Astrocyte (in vitro differentiated cells and primary cell): Measurements from ENCODE around the gene TAP1. TPM values are rescaled to one million over a fixed set of nuclear protein-coding genes. Genes with fewer than 3 reads are reported as not detected.
"Not testable (repeated sequence)": the region's sequence is repeated elsewhere in the genome, so short reads cannot be mapped to it uniquely, and the experiment has no call there.

Experiments used
- DNase-seq: peaks from one replicate; pipeline ENCODE4 v3.0.0-alpha.2; 2010; ENCODE audit warnings: low read depth
- FAIRE-seq: peaks from 2 replicates; lab custom pipeline; 2011; peaks lifted over from hg19 to GRCh38; lab: Jason Lieb, UNC
- H2AFZ ChIP-seq: 2 replicates; pipeline ENCODE4 v1.6.0; 2012; ENCODE audit warnings: low read depth, low read length, inconsistent platforms
- H3K27ac ChIP-seq: 2 replicates; pipeline ENCODE4 v1.5.1; 2011; ENCODE audit warnings: low read depth, low read length, inconsistent platforms
- H3K27me3 ChIP-seq: 2 replicates; pipeline ENCODE4 v1.6.0; 2011; ENCODE audit warnings: low read length, inconsistent platforms; ENCODE audit not compliant: insufficient read depth
- H3K36me3 ChIP-seq: 2 replicates; pipeline ENCODE4 v1.5.1; 2011; ENCODE audit warnings: low read length, inconsistent platforms; ENCODE audit not compliant: insufficient read depth
- H3K4me1 ChIP-seq: 2 replicates; pipeline ENCODE4 v1.5.1; 2011; ENCODE audit warnings: low read length, inconsistent platforms; ENCODE audit not compliant: insufficient read depth
- H3K4me2 ChIP-seq: 2 replicates; pipeline ENCODE4 v1.6.0; 2012; ENCODE audit warnings: low read length, inconsistent platforms
- H3K4me3 ChIP-seq: 2 replicates; pipeline ENCODE4 v1.5.1; 2011; ENCODE audit warnings: low read depth, mild to moderate bottlenecking, low read length, inconsistent platforms; ENCODE audit not compliant: insufficient read depth
- H3K79me2 ChIP-seq: 2 replicates; pipeline ENCODE4 v1.6.0; 2012; ENCODE audit warnings: mild to moderate bottlenecking, low read length, inconsistent platforms; ENCODE audit not compliant: insufficient read depth
- H3K9ac ChIP-seq: 2 replicates; pipeline ENCODE4 v1.6.0; 2012; ENCODE audit warnings: mild to moderate bottlenecking, low read length, inconsistent platforms
- H3K9me3 ChIP-seq: 2 replicates; pipeline ENCODE4 v1.5.1; 2012; ENCODE audit warnings: low read depth, mild to moderate bottlenecking, low read length, inconsistent platforms; ENCODE audit not compliant: insufficient read depth
- H4K20me1 ChIP-seq: 2 replicates; pipeline ENCODE4 v1.6.0; 2012; ENCODE audit warnings: low read length, inconsistent platforms; ENCODE audit not compliant: insufficient read depth
- H3K27ac Mint-ChIP-seq: one replicate; pipeline ENCODE4 v1.8.0; 2021; ENCODE audit warnings: mild to moderate bottlenecking, mixed read lengths; ENCODE audit not compliant: unreplicated experiment
- H3K27me3 Mint-ChIP-seq: one replicate; pipeline ENCODE4 v1.8.0; 2021; ENCODE audit warnings: low read depth, mixed read lengths; ENCODE audit not compliant: unreplicated experiment
- H3K36me3 Mint-ChIP-seq: one replicate; pipeline ENCODE4 v1.8.0; 2021; ENCODE audit warnings: low read depth, mixed read lengths; ENCODE audit not compliant: unreplicated experiment
- H3K4me1 Mint-ChIP-seq: one replicate; pipeline ENCODE4 v1.8.0; 2021; ENCODE audit warnings: low read depth, mixed read lengths; ENCODE audit not compliant: unreplicated experiment
- H3K4me3 Mint-ChIP-seq: one replicate; pipeline ENCODE4 v1.8.0; 2021; ENCODE audit warnings: mild to moderate bottlenecking, moderate library complexity, mixed read lengths; ENCODE audit not compliant: unreplicated experiment
- H3K9me3 Mint-ChIP-seq: one replicate; pipeline ENCODE4 v1.8.0; 2021; ENCODE audit warnings: mild to moderate bottlenecking, mixed read lengths; ENCODE audit not compliant: unreplicated experiment
- EZH2 ChIP-seq: IDR thresholded peaks from 2 replicates; pipeline ENCODE4 v1.6.1; 2012; ENCODE audit warnings: mild to moderate bottlenecking, low read length, inconsistent platforms; ENCODE audit not compliant: insufficient read depth
- total RNA-seq: library from RNA; stranded (reverse); gene quantifications from 2 replicates; pipeline ENCODE4 v1.2.1, GENCODE V29; 2021
- TF ChIP-seq, protein P1 (sequence below): IDR thresholded peaks from 2 replicates; pipeline ENCODE4 v1.5.1; 2011; ENCODE audit warnings: low read depth, mild to moderate bottlenecking, inconsistent platforms, low read length, moderate library complexity; ENCODE audit not compliant: insufficient read depth

The TAP1 gene
- total RNA-seq, 1 donor from 2014 or later = 135 TPM

DNA sequence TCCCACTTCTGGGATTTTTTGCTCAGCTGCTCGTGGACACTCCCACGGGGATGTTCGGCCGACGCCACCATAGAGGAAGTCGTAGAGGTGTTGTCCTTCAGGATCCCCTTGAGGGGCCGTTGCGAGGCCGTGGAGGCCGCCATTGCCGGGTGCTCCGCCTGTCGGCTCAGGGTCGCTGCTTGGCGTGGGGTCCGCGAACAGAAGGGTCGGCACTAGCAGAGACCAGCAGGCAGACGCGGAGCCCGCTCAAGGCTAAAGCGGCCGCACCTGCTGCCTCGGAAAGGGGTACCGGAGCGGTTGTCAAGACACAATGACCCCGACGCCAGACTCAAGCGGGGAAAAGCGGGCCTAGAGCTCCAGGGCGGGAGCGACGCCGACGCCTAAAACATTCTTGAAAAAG, 26.2 kb upstream of the TAP1 start:
- Histone ChIP-seq H3K9ac (no peak overlapping the region), H3K79me2 (no peaks in the 10 kb centered on the region), H2AFZ (no peak overlapping the region), H3K27ac (no peak overlapping the region), H3K4me2 (no peak overlapping the region), H3K4me1 (peaks cover 3% of the 10 kb centered on the region), H3K36me3 (no peaks in the 10 kb centered on the region), H4K20me1 (no peaks in the 10 kb centered on the region), H3K4me3 (no peak overlapping the region), H3K27me3 (peaks cover 30% of the 10 kb centered on the region), H3K9me3 (no peaks in the 10 kb centered on the region)
- H3K27me3 Mint-ChIP-seq = peaks cover 2% of the 10 kb centered on the region
- no peak for FAIRE-seq
- peaks cover 3% of the 10 kb centered on the region for H3K9me3 Mint-ChIP-seq
- DNase-seq = no peak
- peak; percentile 30 for TF ChIP-seq EZH2
- TF ChIP-seq, protein P1, sequence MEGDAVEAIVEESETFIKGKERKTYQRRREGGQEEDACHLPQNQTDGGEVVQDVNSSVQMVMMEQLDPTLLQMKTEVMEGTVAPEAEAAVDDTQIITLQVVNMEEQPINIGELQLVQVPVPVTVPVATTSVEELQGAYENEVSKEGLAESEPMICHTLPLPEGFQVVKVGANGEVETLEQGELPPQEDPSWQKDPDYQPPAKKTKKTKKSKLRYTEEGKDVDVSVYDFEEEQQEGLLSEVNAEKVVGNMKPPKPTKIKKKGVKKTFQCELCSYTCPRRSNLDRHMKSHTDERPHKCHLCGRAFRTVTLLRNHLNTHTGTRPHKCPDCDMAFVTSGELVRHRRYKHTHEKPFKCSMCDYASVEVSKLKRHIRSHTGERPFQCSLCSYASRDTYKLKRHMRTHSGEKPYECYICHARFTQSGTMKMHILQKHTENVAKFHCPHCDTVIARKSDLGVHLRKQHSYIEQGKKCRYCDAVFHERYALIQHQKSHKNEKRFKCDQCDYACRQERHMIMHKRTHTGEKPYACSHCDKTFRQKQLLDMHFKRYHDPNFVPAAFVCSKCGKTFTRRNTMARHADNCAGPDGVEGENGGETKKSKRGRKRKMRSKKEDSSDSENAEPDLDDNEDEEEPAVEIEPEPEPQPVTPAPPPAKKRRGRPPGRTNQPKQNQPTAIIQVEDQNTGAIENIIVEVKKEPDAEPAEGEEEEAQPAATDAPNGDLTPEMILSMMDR = no peak
- H3K4me3 Mint-ChIP-seq = no peak overlapping the region
- H3K27ac Mint-ChIP-seq = no peak overlapping the region
- H3K4me1 Mint-ChIP-seq = peaks cover 3% of the 10 kb centered on the region
- no peaks in the 10 kb centered on the region for H3K36me3 Mint-ChIP-seq

DNA sequence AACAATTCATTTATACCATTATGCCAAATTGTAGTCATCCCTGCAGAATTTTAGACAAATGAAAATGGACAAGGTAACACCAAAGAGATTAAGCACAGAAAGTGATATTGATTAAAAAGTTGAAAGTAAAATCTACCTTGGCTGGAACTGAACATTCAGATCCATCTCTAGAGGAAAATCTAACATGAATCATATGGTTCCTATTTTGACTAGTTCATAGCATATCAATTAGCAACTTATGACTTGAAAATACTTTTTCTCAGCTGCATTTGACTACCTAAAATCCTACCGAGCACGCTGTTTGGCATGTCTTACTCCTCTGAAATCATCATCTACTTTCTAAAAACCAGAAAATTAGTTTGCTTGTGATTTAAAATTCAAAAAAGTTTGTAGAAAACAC, 23.1 kb upstream of the TAP1 start:
- H3K27me3 Mint-ChIP-seq = peaks cover 2% of the 10 kb centered on the region

DNA sequence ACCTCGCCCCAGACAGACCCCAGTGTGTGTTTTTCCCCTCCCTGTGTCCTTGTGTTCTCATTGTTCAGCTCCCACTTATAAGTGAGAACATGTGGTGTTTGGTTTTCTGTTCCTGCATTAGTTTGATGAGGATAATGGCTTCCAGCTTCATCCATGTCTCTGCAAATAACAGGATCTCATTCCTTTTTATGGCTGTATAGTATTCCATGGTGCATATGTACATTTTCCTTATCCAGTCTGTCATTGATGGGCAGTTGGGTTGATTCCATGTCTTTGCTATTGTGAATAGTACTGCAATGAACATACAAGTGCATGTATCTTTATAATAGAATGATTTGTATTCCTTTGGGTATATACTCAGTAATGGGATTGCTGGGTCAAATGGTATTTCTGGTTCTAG, 20.4 kb upstream of the TAP1 start:
- not testable (repeated sequence) for H3K4me1 ChIP-seq, H3K9me3 Mint-ChIP-seq, H3K4me2 ChIP-seq, H3K4me3 ChIP-seq, H3K9me3 ChIP-seq, H3K4me3 Mint-ChIP-seq, H3K27me3 Mint-ChIP-seq, H4K20me1 ChIP-seq, H3K36me3 Mint-ChIP-seq, DNase-seq, H3K27ac ChIP-seq, H3K9ac ChIP-seq, FAIRE-seq, H3K36me3 ChIP-seq, H3K4me1 Mint-ChIP-seq, H3K79me2 ChIP-seq, H3K27ac Mint-ChIP-seq, H2AFZ ChIP-seq
- peaks cover 18% of the 10 kb centered on the region for H3K27me3 ChIP-seq

More for the DNA sequence above, 23.1 kb upstream of the TAP1 start:
- H3K4me3 ChIP-seq = no peak overlapping the region
- Mint-ChIP-seq H3K9me3 (peaks cover 3% of the 10 kb centered on the region), H3K36me3 (no peaks in the 10 kb centered on the region), H3K4me3 (no peak overlapping the region), H3K27ac (no peak overlapping the region), H3K4me1 (no peaks in the 10 kb centered on the region)
- H3K36me3 ChIP-seq = no peaks in the 10 kb centered on the region
- DNase-seq (no peak), FAIRE-seq (no peak)
- no peaks in the 10 kb centered on the region for H3K9me3 ChIP-seq
- no peaks in the 10 kb centered on the region for H3K79me2 ChIP-seq
- H3K27me3 ChIP-seq = peaks cover 30% of the 10 kb centered on the region
- no peaks in the 10 kb centered on the region for H4K20me1 ChIP-seq
- no peak overlapping the region for H3K9ac ChIP-seq
- no peak overlapping the region for H2AFZ ChIP-seq
- no peak for TF ChIP-seq EZH2
- TF ChIP-seq, protein P1 = no peak
- H3K27ac ChIP-seq = no peak overlapping the region
- no peaks in the 10 kb centered on the region for H3K4me1 ChIP-seq
- H3K4me2 ChIP-seq = no peak overlapping the region
